ENCODE measurements around the gene MRI1.

Gene MRI1

DNA sequence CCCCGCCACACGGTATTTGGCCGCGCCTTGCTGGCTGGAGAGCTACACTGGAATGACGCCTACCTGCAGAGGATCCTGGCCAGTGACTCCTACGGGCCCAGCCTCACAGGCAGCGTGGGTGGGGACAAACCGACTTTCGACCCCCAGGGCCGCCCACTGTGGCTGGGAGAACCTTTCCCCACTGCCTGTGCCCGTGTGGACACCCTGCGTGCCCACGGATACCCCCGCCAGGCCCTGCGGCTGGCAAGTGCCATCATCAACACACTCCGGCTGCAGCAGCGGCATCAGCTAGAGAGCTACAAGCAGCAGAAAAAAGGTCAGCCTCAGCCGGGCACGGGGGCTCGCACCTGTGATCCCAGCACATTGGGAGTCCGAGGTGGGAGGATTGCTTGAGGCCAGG, 50.2 kb downstream of the MRI1 start:
- no peak for DNase-seq (ENCODE audit: low spot score)
- in situ Hi-C loops (cut with MboI; ENCODE audit: low sequenced_read_pairs, unreplicated experiment) = no loop called here
- TF ChIP-seq, protein P1, sequence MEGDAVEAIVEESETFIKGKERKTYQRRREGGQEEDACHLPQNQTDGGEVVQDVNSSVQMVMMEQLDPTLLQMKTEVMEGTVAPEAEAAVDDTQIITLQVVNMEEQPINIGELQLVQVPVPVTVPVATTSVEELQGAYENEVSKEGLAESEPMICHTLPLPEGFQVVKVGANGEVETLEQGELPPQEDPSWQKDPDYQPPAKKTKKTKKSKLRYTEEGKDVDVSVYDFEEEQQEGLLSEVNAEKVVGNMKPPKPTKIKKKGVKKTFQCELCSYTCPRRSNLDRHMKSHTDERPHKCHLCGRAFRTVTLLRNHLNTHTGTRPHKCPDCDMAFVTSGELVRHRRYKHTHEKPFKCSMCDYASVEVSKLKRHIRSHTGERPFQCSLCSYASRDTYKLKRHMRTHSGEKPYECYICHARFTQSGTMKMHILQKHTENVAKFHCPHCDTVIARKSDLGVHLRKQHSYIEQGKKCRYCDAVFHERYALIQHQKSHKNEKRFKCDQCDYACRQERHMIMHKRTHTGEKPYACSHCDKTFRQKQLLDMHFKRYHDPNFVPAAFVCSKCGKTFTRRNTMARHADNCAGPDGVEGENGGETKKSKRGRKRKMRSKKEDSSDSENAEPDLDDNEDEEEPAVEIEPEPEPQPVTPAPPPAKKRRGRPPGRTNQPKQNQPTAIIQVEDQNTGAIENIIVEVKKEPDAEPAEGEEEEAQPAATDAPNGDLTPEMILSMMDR (IDR thresholded peaks at IDR 0.05; ENCODE audit: borderline replicate concordance, control extremely low read depth, extremely low read depth, insufficient read depth, missing control alignments) = no peak

DNA sequence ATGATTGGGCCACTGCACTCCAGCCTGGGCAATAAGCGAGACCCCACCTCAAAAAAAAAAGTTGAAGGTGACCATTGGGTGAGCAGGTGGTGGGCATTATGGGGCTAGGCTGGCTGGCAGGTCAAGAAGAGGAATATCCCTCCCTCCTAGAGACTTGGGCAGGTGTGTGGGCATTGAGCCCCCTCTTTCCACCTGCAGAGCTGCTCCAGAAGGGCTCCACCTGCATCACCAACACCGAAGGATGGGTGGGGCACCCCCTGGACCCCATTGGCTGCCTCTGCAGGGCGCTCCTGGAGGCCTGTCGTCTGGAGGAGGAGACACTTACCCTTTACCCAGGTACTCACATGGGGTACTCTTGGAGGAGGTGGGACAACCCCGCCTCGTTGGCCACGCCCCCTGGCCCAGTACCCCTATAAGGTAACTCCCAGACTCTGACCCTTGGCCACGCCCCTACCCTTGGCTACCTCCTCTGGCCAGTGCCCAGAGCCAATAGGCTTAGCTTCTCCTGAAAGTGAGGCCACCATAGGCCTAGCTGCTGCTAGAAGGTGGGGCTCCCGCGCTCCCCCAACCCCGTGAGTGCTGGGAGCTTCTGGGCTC, 52.8 kb downstream of the MRI1 start:
- TF ChIP-seq, protein P1 (IDR thresholded peaks at IDR 0.05; ENCODE audit: borderline replicate concordance, control extremely low read depth, extremely low read depth, insufficient read depth, missing control alignments) = no peak
- DNase-seq (ENCODE audit: low spot score) = no peak
- in situ Hi-C loops (cut with MboI; ENCODE audit: low sequenced_read_pairs, unreplicated experiment) = no loop called here

DNA sequence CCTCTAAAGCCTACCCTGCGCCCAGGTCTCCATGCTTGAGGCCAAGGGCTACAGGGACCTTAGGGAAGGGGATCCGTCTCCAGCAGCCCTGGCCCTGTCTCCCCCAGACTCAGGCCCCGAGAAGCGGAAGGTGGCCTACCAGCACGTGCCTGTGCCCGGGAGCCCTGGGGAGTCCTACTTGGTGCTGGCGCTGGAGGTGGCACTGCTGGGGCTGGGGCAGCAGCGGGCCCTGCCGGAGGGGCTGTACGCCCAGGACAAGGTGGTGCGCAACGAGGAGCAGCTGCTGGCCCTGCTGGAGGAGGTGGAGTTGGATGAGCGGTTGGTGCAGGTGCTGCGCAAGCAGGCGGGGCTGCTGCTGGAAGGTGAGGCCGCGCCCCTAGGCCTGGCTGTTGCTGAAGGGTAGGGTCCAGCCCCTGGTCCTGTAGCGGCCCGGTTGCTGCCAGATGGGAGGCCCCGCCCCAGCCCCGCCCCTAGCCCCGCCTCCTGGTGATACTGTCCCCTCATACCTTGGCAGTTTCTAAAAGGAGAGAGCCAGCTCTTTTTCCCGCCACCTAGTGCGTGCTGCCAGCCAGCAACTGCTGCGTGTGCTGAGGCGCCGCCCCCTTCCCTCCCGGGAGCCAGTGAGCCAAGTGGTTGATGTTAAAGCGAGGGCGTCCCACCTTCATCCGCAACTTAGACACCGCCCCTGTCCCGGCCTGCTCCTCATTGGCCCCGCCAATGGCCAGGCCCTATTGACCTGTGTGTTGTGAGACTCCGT, 53.5 kb downstream of the MRI1 start:
- in situ Hi-C loops (cut with MboI; ENCODE audit: low sequenced_read_pairs, unreplicated experiment) = no loop called here
- TF ChIP-seq, protein P1 (IDR thresholded peaks at IDR 0.05; ENCODE audit: borderline replicate concordance, control extremely low read depth, extremely low read depth, insufficient read depth, missing control alignments) = no peak
- DNase-seq (ENCODE audit: low spot score) = no peak

DNA sequence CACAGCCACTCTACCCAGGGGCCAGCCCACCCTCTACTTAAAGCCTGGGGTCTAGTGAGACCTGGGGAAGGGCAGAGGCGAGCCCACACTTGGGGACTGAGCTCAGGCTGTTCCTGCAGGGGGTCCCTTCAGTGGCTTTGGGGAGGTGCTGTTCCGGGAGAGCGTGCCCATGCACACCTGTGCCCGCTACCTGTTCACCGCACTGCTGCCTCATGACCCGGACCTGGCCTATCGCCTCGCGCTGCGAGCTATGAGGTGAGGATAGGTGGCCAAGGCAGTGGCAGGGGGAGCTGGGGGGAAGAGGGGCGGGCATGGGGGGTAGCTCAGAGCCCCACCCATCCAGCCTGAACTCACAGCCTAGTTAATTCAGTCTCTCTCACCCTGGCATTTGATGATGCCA, 54.9 kb downstream of the MRI1 start:
- TF ChIP-seq, protein P1 (IDR thresholded peaks at IDR 0.05; ENCODE audit: borderline replicate concordance, control extremely low read depth, extremely low read depth, insufficient read depth, missing control alignments) = no peak
- no peak for DNase-seq (ENCODE audit: low spot score)
- in situ Hi-C loops (cut with MboI; ENCODE audit: low sequenced_read_pairs, unreplicated experiment) = no loop called here

DNA sequence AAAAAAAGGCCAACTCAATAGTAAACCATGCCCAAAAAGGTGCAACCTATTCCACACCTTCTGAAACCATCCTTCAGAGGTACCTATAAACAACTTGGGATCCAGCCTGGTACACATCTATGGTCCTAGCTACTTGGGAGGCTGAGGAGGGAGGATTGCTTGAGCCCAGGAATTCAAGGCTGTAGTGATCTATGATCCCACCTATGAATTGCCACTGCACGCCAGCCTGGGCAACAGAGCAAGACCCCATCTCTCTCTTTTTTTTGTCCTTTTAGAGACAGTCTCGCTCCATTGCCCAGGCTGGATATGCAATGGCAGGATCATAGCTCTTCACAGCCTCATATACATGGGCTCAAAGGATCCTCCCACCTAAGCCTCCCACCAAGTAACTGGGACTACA, 57.0 kb downstream of the MRI1 start:
- in situ Hi-C loops (cut with MboI; ENCODE audit: low sequenced_read_pairs, unreplicated experiment) = no loop called here
- TF ChIP-seq, protein P1 (IDR thresholded peaks at IDR 0.05; ENCODE audit: borderline replicate concordance, control extremely low read depth, extremely low read depth, insufficient read depth, missing control alignments) = no peak
- DNase-seq (ENCODE audit: low spot score) = no peak

DNA sequence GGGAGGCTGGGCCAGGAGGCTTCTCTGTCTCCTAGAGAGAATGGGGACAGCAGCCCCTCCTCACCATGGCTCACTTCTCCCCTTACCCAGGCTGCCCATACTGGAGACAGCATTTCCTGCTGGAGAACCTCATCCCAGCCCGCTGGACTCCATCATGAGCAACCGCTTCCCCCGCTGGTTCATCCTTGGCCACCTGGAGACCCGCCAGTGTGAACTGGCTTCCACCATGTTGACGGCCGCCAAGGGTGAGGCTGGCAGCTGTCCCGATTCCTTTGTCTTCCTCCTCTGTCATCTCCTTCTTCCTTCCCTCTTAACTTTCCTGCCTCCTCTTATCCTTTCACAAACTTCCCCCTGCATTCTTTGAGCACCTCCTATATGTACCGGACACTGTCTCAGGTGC, 58.9 kb downstream of the MRI1 start:
- DNase-seq (ENCODE audit: low spot score) = no peak
- in situ Hi-C loops (cut with MboI; ENCODE audit: low sequenced_read_pairs, unreplicated experiment) = no loop called here
- TF ChIP-seq, protein P1 (IDR thresholded peaks at IDR 0.05; ENCODE audit: borderline replicate concordance, control extremely low read depth, extremely low read depth, insufficient read depth, missing control alignments) = no peak
